Fibroblast of lung (primary cell): ENCODE data around the gene BIRC7. TPM values are rescaled to one million over a fixed set of nuclear protein-coding genes. Genes with fewer than 3 reads are reported as not detected.

Source experiments
- DNase-seq, 2 donors: peaks; one replicate each; pipeline versions ENCODE4 v3.0.0 to v3.0.0-alpha.2; 2010; ENCODE audit warnings: low read depth in 2 of 2
- H2AFZ ChIP-seq: 2 replicates; pipeline ENCODE4 v1.5.1; 2012; ENCODE audit warnings: low read length, control low read depth, inconsistent platforms
- H3K27ac ChIP-seq: 2 replicates; pipeline ENCODE4 v1.5.1; 2011; ENCODE audit warnings: low read length, control low read depth; ENCODE audit not compliant: insufficient read depth
- H3K27me3 ChIP-seq: 2 replicates; pipeline ENCODE4 v1.5.1; 2011; ENCODE audit warnings: mild to moderate bottlenecking, low read length; ENCODE audit not compliant: control insufficient read depth, insufficient read depth
- H3K36me3 ChIP-seq: 2 replicates; pipeline ENCODE4 v1.5.1; 2011; ENCODE audit warnings: low read length; ENCODE audit not compliant: control insufficient read depth, insufficient read depth
- H3K4me1 ChIP-seq: 2 replicates; pipeline ENCODE4 v1.5.1; 2011; ENCODE audit warnings: low read length; ENCODE audit not compliant: control insufficient read depth, insufficient read depth; ENCODE audit errors: extremely low read depth
- H3K4me2 ChIP-seq: 2 replicates; pipeline ENCODE4 v1.5.1; 2011; ENCODE audit warnings: low read length, control low read depth; ENCODE audit not compliant: insufficient read depth; ENCODE audit errors: extremely low read depth
- H3K4me3 ChIP-seq, 4 experiments: fragments of 200-600 bp in 1 of 4; sonication (generic) in 1 of 4; replicated peaks in 1 of 4; 2 replicates each; pipeline ENCODE4 v1.5.1; 2011 to 2016; ENCODE audit warnings: low read length in 4 of 4, low read depth in 3 of 4, mild to moderate bottlenecking in 3 of 4, control low read depth in 2 of 4, inconsistent platforms in 1 of 4, mixed read lengths in 1 of 4; ENCODE audit not compliant: insufficient read depth in 1 of 4; ENCODE audit errors: control extremely low read depth in 1 of 4
- H3K79me2 ChIP-seq: 2 replicates; pipeline ENCODE4 v1.5.1; 2012; ENCODE audit warnings: mild to moderate bottlenecking, low read length, inconsistent platforms; ENCODE audit not compliant: control insufficient read depth, insufficient read depth
- H3K9ac ChIP-seq: 2 replicates; pipeline ENCODE4 v1.5.1; 2011; ENCODE audit warnings: mild to moderate bottlenecking, low read length, control low read depth; ENCODE audit not compliant: insufficient read depth
- H3K9me3 ChIP-seq: 2 replicates; pipeline ENCODE4 v1.5.1; 2012; ENCODE audit warnings: low read depth, low read length; ENCODE audit not compliant: control insufficient read depth, insufficient read depth
- H4K20me1 ChIP-seq: 2 replicates; pipeline ENCODE4 v1.5.1; 2011; ENCODE audit warnings: low read length; ENCODE audit not compliant: control insufficient read depth, insufficient read depth; ENCODE audit errors: extremely low read depth
- CTCF ChIP-seq, 2 donors: IDR thresholded peaks in 1 of 2; conservative IDR thresholded peaks in 1 of 2; 1 replicate in 1 of 2; 2 replicates in 1 of 2; pipeline ENCODE4 v1.5.1; 2011 to 2012; ENCODE audit warnings: low read length in 2 of 2, control low read depth in 1 of 2, inconsistent platforms in 1 of 2, low read depth in 1 of 2, mild to moderate bottlenecking in 1 of 2
- EZH2 ChIP-seq: IDR thresholded peaks from 2 replicates; pipeline ENCODE4 v1.5.1; 2012; ENCODE audit warnings: low read length, control low read depth, mild to moderate bottlenecking; ENCODE audit errors: missing control alignments
- polyA plus RNA-seq, 2 donors: library from polyadenylated mRNA; depleted of rRNA in 1 of 2; stranded (reverse) in 1 of 2; unstranded in 1 of 2; fragments of >200 nt; gene quantifications; 2 replicates each; pipeline ENCODE4 v1.2.1, GENCODE V29; 2011 to 2012; ENCODE audit warnings: missing spikeins in 1 of 2
- total RNA-seq: library from RNA; depleted of rRNA; stranded (reverse); fragments of >200 nt; gene quantifications from 2 replicates; pipeline ENCODE4 v1.2.1, GENCODE V29; 2014

The BIRC7 gene
- total and polyA plus RNA-seq, 2 donors (not counting 1 experiment from before 2014, with no cell fraction given): not detected

GRCh38 chr20:63187338-63188158 is 48.2 kb upstream of the BIRC7 start:
- Histone ChIP-seq H3K27me3 (no peaks in the 10 kb centered on the region), H2AFZ (no peak overlapping the region), H3K4me3 (no peak overlapping the region), H3K9me3 (no peaks in the 10 kb centered on the region), H4K20me1 (no peaks in the 10 kb centered on the region), H3K4me1 (no peaks in the 10 kb centered on the region), H3K9ac (no peak overlapping the region), H3K36me3 (no peaks in the 10 kb centered on the region), H3K27ac (no peak overlapping the region), H3K79me2 (no peaks in the 10 kb centered on the region), H3K4me2 (no peak overlapping the region)
- no peak for DNase-seq
- TF ChIP-seq EZH2 (no peak), CTCF (conservative IDR thresholded peaks at IDR 0.05 in 1 of 2, IDR thresholded peaks at IDR 0.05 in 1 of 2; ENCODE audit: low read depth in 1 of 2, low read length in 2 of 2) (no peak)

- Histone ChIP-seq H4K20me1 (no peaks in the 10 kb centered on the region), H3K27ac (no peak overlapping the region), H3K79me2 (no peaks in the 10 kb centered on the region), H3K27me3 (no peaks in the 10 kb centered on the region), H2AFZ (no peak overlapping the region), H3K4me1 (no peaks in the 10 kb centered on the region), H3K9ac (no peak overlapping the region), H3K9me3 (no peaks in the 10 kb centered on the region), H3K4me3 (no peak overlapping the region), H3K4me2 (no peak overlapping the region), H3K36me3 (no peaks in the 10 kb centered on the region)
- DNase-seq: no peak
- TF ChIP-seq EZH2: no peak
- TF ChIP-seq CTCF (conservative IDR thresholded peaks at IDR 0.05 in 1 of 2, IDR thresholded peaks at IDR 0.05 in 1 of 2; ENCODE audit: low read depth in 1 of 2, low read length in 2 of 2): no peak
Observed at GRCh38 chr20:63188159-63188442, 47.6 kb upstream of the BIRC7 start.

GRCh38 chr20:63188641-63189321 is 46.9 kb upstream of the BIRC7 start:
- DNase-seq: no peak

More at GRCh38 chr20:63188641-63189321, 46.9 kb upstream of the BIRC7 start:
- Histone ChIP-seq H4K20me1 (no peaks in the 10 kb centered on the region), H2AFZ (no peak overlapping the region), H3K9ac (no peak overlapping the region), H3K9me3 (no peaks in the 10 kb centered on the region), H3K27me3 (no peaks in the 10 kb centered on the region), H3K4me1 (no peaks in the 10 kb centered on the region), H3K27ac (no peak overlapping the region), H3K4me3 (no peak overlapping the region), H3K36me3 (no peaks in the 10 kb centered on the region), H3K4me2 (no peak overlapping the region), H3K79me2 (no peaks in the 10 kb centered on the region)
- TF ChIP-seq CTCF (conservative IDR thresholded peaks at IDR 0.05 in 1 of 2, IDR thresholded peaks at IDR 0.05 in 1 of 2; ENCODE audit: low read depth in 1 of 2, low read length in 2 of 2) (no peak), EZH2 (no peak)
